ENCODE results near the gene AHNAK.

The AHNAK gene

GRCh38 chr11:62548545-62549335, 2.1 kb upstream of the AHNAK start:
- DNase-seq (ENCODE audit: low spot score): no peak

GRCh38 chr11:62547691-62548281, 1.2 kb upstream of the AHNAK start:
- no peak for DNase-seq (ENCODE audit: low spot score)

- no peak for DNase-seq (ENCODE audit: low spot score)
Observed at GRCh38 chr11:62546929-62547625, 471 bp upstream of the AHNAK start.

- DNase-seq (ENCODE audit: low spot score): peak; percentile 95
Observed at GRCh38 chr11:62545437-62546243, 966 bp downstream of the AHNAK start.

- DNase-seq (ENCODE audit: low spot score): no peak
Observed at GRCh38 chr11:62544581-62545436, 1.8 kb downstream of the AHNAK start.

- DNase-seq (ENCODE audit: low spot score): no peak
Observed at GRCh38 chr11:62543680-62544444, 2.7 kb downstream of the AHNAK start.

- DNase-seq (ENCODE audit: low spot score): no peak
Observed at GRCh38 chr11:62542750-62543567, 3.6 kb downstream of the AHNAK start.

- no peak for DNase-seq (ENCODE audit: low spot score)
Observed at GRCh38 chr11:62542111-62542745, 4.4 kb downstream of the AHNAK start.

GRCh38 chr11:62540804-62541701, 5.6 kb downstream of the AHNAK start:
- no peak for DNase-seq (ENCODE audit: low spot score)

- no peak for DNase-seq (ENCODE audit: low spot score)
Observed at GRCh38 chr11:62539238-62539925, 7.2 kb downstream of the AHNAK start.

- no peak for DNase-seq (ENCODE audit: low spot score)
Observed at GRCh38 chr11:62538470-62539237, 8.0 kb downstream of the AHNAK start.

GRCh38 chr11:62536301-62536957, 10.2 kb downstream of the AHNAK start:
- DNase-seq (ENCODE audit: low spot score): no peak

- no peak for DNase-seq (ENCODE audit: low spot score)
Observed at GRCh38 chr11:62535802-62536201, 10.8 kb downstream of the AHNAK start.

GRCh38 chr11:62534779-62535545, 11.6 kb downstream of the AHNAK start:
- no peak for DNase-seq (ENCODE audit: low spot score)

- DNase-seq (ENCODE audit: low spot score): no peak
Observed at GRCh38 chr11:62532096-62532495, 14.5 kb downstream of the AHNAK start.

All from COLO829 (cell line).